Measurements from ENCODE around the gene FGGY. TPM values are rescaled to one million over a fixed set of nuclear protein-coding genes. Genes with fewer than 3 reads are reported as not detected.

FGGY gene
- total RNA-seq, 4 donors from 2014 or later: 12.4 to 17.5 (median 16.1) TPM

DNA sequence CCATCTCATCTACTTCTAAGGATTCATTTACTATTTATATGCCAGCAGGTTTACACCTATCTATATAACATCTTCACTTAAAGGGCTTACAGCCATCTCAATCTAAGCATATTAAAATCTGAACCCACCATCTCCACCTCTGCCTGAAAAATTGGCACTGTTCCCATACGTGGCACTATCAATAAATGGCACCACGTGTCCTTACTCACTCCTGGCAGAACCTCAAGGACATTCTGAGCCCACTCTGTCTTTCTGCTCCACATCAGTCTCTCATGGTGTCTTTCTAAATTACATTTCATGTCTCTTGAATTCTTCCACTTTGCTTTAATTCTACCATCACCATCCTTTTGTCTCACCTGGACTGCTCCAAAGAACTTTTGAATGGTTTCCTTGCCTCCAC, 445.6 kb downstream of the FGGY start:
- peak overlapping the region; percentile 76 for H3K27ac ChIP-seq
- WGBS: 57% methylated on average over 2 of the region's 2 CpGs
- H3K4me1 ChIP-seq: peaks cover 19% of the 10 kb centered on the region

DNA sequence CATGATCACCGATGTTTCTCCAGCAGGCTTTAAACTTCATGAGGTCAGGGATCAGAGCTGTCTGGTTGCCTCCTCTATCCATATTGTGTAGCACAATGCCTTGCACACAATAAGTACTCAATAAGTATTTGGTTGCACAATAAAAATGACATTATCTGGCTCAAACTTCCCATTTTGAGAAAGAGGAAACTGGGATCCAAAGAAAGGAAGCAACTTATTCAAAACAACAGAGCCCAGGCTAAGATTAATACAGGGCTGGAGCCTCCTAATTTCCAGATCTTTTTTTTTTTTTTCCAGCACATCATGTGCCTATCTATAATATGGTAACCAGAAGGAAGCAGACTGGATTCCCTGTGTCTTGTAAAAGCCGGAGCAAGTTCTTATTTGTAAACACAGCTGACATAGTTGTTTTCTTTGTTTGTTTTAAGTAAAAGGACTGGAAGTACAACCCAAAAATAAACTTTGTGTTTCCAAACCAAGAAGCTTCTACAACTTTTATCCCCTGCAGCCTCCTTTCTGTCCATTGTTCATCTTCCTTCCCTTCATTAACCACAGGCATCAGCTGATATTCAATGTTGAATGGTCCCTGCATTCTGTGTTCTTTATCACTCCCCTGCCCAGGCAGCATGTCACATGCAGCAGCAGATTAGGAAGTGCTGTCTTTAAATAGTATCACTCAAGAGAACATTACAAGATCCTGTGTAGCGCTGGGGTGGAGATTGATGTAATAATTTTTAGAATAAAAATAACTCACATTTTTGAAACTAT, 446.6 kb downstream of the FGGY start:
- Histone ChIP-seq H3K27me3 (no peaks in the 10 kb centered on the region), H3K36me3 (no peaks in the 10 kb centered on the region), H3K27ac (peak overlapping the region; percentile 76), H3K4me1 (peaks cover 19% of the 10 kb centered on the region), H3K9me3 (no peaks in the 10 kb centered on the region), H3K4me3 (no peak overlapping the region)
- DNase-seq (ENCODE audit: low spot score in 2 of 2): no peak
- TF ChIP-seq, protein P1, sequence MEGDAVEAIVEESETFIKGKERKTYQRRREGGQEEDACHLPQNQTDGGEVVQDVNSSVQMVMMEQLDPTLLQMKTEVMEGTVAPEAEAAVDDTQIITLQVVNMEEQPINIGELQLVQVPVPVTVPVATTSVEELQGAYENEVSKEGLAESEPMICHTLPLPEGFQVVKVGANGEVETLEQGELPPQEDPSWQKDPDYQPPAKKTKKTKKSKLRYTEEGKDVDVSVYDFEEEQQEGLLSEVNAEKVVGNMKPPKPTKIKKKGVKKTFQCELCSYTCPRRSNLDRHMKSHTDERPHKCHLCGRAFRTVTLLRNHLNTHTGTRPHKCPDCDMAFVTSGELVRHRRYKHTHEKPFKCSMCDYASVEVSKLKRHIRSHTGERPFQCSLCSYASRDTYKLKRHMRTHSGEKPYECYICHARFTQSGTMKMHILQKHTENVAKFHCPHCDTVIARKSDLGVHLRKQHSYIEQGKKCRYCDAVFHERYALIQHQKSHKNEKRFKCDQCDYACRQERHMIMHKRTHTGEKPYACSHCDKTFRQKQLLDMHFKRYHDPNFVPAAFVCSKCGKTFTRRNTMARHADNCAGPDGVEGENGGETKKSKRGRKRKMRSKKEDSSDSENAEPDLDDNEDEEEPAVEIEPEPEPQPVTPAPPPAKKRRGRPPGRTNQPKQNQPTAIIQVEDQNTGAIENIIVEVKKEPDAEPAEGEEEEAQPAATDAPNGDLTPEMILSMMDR (IDR thresholded peaks at IDR 0.05): no peak
- TF ChIP-seq EP300 (IDR thresholded peaks at IDR 0.05) (no peak), POLR2AphosphoS5 (IDR thresholded peaks at IDR 0.05) (no peak), POLR2A (IDR thresholded peaks at IDR 0.05) (no peak)
- WGBS: 68% methylated on average over 3 of the region's 3 CpGs

More for the DNA sequence above, 445.6 kb downstream of the FGGY start:
- Histone ChIP-seq H3K9me3 (no peaks in the 10 kb centered on the region), H3K4me3 (no peak overlapping the region), H3K27me3 (no peaks in the 10 kb centered on the region), H3K36me3 (no peaks in the 10 kb centered on the region)
- TF ChIP-seq POLR2AphosphoS5 (IDR thresholded peaks at IDR 0.05) (no peak), POLR2A (IDR thresholded peaks at IDR 0.05) (no peak), EP300 (IDR thresholded peaks at IDR 0.05) (no peak)
- TF ChIP-seq, protein P1 (IDR thresholded peaks at IDR 0.05): no peak
- no peak for DNase-seq (ENCODE audit: low spot score in 2 of 2)

DNA sequence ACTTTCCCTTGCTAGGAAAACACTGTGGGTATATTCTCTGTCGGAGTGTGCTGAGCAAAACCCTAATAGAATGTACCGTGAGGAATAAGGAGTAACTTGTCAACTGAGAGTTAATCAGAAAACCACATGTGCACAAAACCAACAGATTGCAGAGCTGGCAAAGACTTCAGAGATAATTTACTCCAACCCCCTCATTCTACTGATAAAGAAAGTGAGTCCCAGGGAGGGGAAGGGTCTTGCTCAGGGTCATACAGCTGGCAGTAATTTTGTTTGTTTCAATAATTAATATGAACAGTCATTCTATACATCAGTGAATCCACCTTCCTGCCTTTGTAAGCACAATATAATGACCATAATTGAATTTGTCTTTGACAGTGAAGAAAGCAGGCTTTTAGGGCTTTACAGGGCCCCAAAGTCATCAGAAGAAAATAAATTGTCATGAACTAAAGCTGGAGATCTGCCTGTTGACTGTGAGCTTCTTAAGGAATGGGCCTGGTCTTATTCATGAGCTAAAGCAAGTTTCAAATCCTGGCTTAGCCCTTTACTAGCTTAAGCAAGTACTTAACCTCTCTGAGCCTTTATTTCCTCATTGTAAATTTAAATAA, 450.6 kb downstream of the FGGY start:
- no peak overlapping the region for H3K27ac ChIP-seq

DNA sequence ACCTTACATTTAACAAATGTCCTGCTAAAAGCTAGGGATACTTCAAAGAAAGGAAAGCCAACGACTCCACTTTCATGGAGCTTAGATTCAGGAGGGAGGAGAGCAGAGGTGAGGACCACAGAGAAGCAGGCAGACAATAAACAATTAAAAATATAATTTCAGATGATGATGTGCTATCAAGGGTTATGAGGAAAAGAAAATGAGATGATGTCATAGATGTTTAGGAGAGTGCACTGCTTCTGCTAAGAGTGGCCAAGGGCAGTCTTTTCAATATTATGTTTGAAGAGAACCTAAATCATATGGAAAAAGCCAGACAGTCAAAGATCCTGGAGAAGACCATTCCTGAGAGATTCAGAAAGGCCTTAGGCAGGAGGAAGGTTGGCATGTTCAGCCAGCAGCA, 451.2 kb downstream of the FGGY start:
- TF ChIP-seq, protein P1 (IDR thresholded peaks at IDR 0.05): no peak
- TF ChIP-seq POLR2A (IDR thresholded peaks at IDR 0.05) (no peak), EP300 (IDR thresholded peaks at IDR 0.05) (no peak), POLR2AphosphoS5 (IDR thresholded peaks at IDR 0.05) (no peak)
- H3K36me3 ChIP-seq: no peaks in the 10 kb centered on the region
- H3K4me1 ChIP-seq: peaks cover 47% of the 10 kb centered on the region
- H3K9me3 ChIP-seq: no peaks in the 10 kb centered on the region
- no peak overlapping the region for H3K27ac ChIP-seq
- no peaks in the 10 kb centered on the region for H3K27me3 ChIP-seq
- H3K4me3 ChIP-seq: no peak overlapping the region
- no peak for DNase-seq (ENCODE audit: low spot score in 2 of 2)
- WGBS: 79% methylated on average over 1 of the region's 1 CpG

More for the DNA sequence above, 450.6 kb downstream of the FGGY start:
- 64% methylated on average over 2 of the region's 2 CpGs for WGBS
- H3K36me3 ChIP-seq: no peaks in the 10 kb centered on the region
- H3K4me1 ChIP-seq: peaks cover 46% of the 10 kb centered on the region
- no peaks in the 10 kb centered on the region for H3K9me3 ChIP-seq
- TF ChIP-seq EP300 (IDR thresholded peaks at IDR 0.05) (no peak), POLR2AphosphoS5 (IDR thresholded peaks at IDR 0.05) (no peak), POLR2A (IDR thresholded peaks at IDR 0.05) (no peak)
- TF ChIP-seq, protein P1 (IDR thresholded peaks at IDR 0.05): no peak
- no peak overlapping the region for H3K4me3 ChIP-seq
- no peaks in the 10 kb centered on the region for H3K27me3 ChIP-seq
- no peak for DNase-seq (ENCODE audit: low spot score in 2 of 2)

DNA sequence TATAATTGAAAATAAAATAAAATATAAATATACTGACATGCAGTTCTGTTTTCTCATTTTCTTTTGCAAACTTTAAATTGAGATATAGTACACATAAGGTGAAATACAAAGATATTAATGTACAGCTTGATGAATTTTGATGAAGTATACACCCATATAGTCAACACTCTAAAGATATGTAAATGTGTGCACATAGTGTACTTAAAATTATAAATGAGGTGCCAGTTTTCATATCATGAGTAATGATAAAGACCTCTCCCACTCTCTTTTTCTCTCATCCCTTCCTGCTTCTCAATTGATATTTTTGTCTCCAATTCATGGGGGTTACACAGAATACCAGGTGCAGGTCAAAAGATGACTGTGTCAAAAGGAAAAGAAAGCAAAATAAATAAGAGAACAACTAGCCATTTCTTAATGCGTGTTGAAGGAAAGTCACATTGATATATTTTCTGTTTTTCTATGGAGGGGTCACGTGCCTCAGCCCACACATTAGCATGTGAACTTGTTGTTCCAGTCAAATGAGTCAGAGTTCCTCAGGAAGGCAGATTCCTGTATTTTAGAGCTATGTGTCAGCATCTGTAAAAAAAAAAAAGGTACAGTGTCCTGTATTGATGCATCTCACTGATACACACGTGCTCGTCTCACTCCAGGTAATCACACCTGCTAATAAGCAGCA, 453.6 kb downstream of the FGGY start:
- WGBS: 25% methylated on average over 4 of the region's 4 CpGs
- H3K4me3 ChIP-seq: no peak overlapping the region
- peak overlapping the region; percentile 82 for H3K27ac ChIP-seq
- peak in 1 of 2 donors; percentile 68 for DNase-seq (ENCODE audit: low spot score in 2 of 2)
- TF ChIP-seq POLR2AphosphoS5 (IDR thresholded peaks at IDR 0.05) (peak in 1 of 3 donors; percentile 71), POLR2A (IDR thresholded peaks at IDR 0.05) (no peak)
- H3K36me3 ChIP-seq: no peaks in the 10 kb centered on the region
- H3K27me3 ChIP-seq: no peaks in the 10 kb centered on the region
- no peaks in the 10 kb centered on the region for H3K9me3 ChIP-seq
- H3K4me1 ChIP-seq: peaks cover 41% of the 10 kb centered on the region
